Stimulated activated naive CD8-positive, alpha-beta T cell treated with anti-CD3 and anti-CD28 coated beads, Interleukin-15, amount 100 ng/mL, for 72 hours (primary cell): ENCODE results near the gene UCN3.
"Not testable (repeated sequence)": the region's sequence is repeated elsewhere in the genome, so short reads cannot be mapped to it uniquely, and the experiment has no call there.

Experiments used
- ATAC-seq: fragments of 150-1000 bp; cut with Tn5 transposase; 2 replicates; pipeline ENCODE4 v1.10.0; 2021; ENCODE audit warnings: mild to moderate bottlenecking, moderate library complexity
- DNase-seq, 2 donors: peaks; one replicate each; pipeline ENCODE4 v3.0.0; 2021 to 2022
- H3K27ac Mint-ChIP-seq, 2 donors: one replicate each; pipeline ENCODE4 v1.8.0; 2022; ENCODE audit warnings: mild to moderate bottlenecking in 2 of 2, mixed read lengths in 2 of 2, moderate library complexity in 2 of 2
- H3K27me3 Mint-ChIP-seq: one replicate; pipeline ENCODE4 v1.8.0; 2022; ENCODE audit warnings: mixed read lengths
- H3K4me1 Mint-ChIP-seq: one replicate; pipeline ENCODE4 v1.8.0; 2022; ENCODE audit warnings: mild to moderate bottlenecking, mixed read lengths
- H3K4me3 Mint-ChIP-seq, 2 donors: one replicate each; pipeline ENCODE4 v1.8.0; 2022; ENCODE audit warnings: mild to moderate bottlenecking in 2 of 2, mixed read lengths in 2 of 2, moderate library complexity in 1 of 2
- H3K9me3 Mint-ChIP-seq, 2 donors: one replicate each; pipeline ENCODE4 v1.8.0; 2022; ENCODE audit warnings: mixed read lengths in 2 of 2

Gene UCN3

GRCh38 chr10:5355594-5356301 lies 9.0 kb upstream of the UCN3 start:
- DNase-seq (no peak), ATAC-seq (peak; percentile 48)
- Mint-ChIP-seq H3K4me3 (no peak overlapping the region), H3K27ac (peak overlapping the region in 1 of 2 donors; percentile 40), H3K9me3 (no peaks in the 10 kb centered on the region), H3K27me3 (no peaks in the 10 kb centered on the region), H3K4me1 (peaks cover 21% of the 10 kb centered on the region)

GRCh38 chr10:5356302-5356763 lies 8.4 kb upstream of the UCN3 start:
- peaks cover 21% of the 10 kb centered on the region for H3K4me1 Mint-ChIP-seq
- ATAC-seq (peak; percentile 73), DNase-seq (no peak)
- peak overlapping the region in 1 of 2 donors; percentile 26 for H3K4me3 Mint-ChIP-seq
- H3K27ac Mint-ChIP-seq = peak overlapping the region in 1 of 2 donors; percentile 40
- no peaks in the 10 kb centered on the region for H3K27me3 Mint-ChIP-seq
- H3K9me3 Mint-ChIP-seq = no peaks in the 10 kb centered on the region

GRCh38 chr10:5360318-5360915 lies 4.3 kb upstream of the UCN3 start:
- ATAC-seq (no peak), DNase-seq (no peak)
- H3K4me3 Mint-ChIP-seq = no peak overlapping the region
- H3K27ac Mint-ChIP-seq = no peak overlapping the region
- peaks cover 17% of the 10 kb centered on the region for H3K4me1 Mint-ChIP-seq
- peaks cover 5% of the 10 kb centered on the region for H3K27me3 Mint-ChIP-seq
- H3K9me3 Mint-ChIP-seq = no peaks in the 10 kb centered on the region

- H3K27ac Mint-ChIP-seq = no peak overlapping the region
- no peaks in the 10 kb centered on the region for H3K9me3 Mint-ChIP-seq
- no peak overlapping the region for H3K4me3 Mint-ChIP-seq
- H3K4me1 Mint-ChIP-seq = peaks cover 1% of the 10 kb centered on the region
- ATAC-seq (peak; percentile 15), DNase-seq (no peak)
- H3K27me3 Mint-ChIP-seq = peaks cover 5% of the 10 kb centered on the region
Observed at GRCh38 chr10:5361966-5362365, 2.8 kb upstream of the UCN3 start.

GRCh38 chr10:5362873-5363272 lies 1.9 kb upstream of the UCN3 start:
- no peaks in the 10 kb centered on the region for H3K9me3 Mint-ChIP-seq
- DNase-seq (no peak), ATAC-seq (no peak)
- no peak overlapping the region for H3K4me3 Mint-ChIP-seq
- H3K27ac Mint-ChIP-seq = no peak overlapping the region
- H3K4me1 Mint-ChIP-seq = no peaks in the 10 kb centered on the region
- peaks cover 5% of the 10 kb centered on the region for H3K27me3 Mint-ChIP-seq

- DNase-seq = no peak
- H3K27me3 Mint-ChIP-seq = peaks cover 5% of the 10 kb centered on the region
- ATAC-seq = no peak
- H3K27ac Mint-ChIP-seq = no peak overlapping the region
- no peak overlapping the region for H3K4me3 Mint-ChIP-seq
- H3K9me3 Mint-ChIP-seq = peaks cover 0 to 1% of the 10 kb centered on the region in 2 donors
- H3K4me1 Mint-ChIP-seq = no peaks in the 10 kb centered on the region
Observed at GRCh38 chr10:5364374-5364773, 392 bp upstream of the UCN3 start.

GRCh38 chr10:5365928-5366327 lies 1.2 kb downstream of the UCN3 start:
- ATAC-seq (no peak), DNase-seq (no peak)
- H3K27me3 Mint-ChIP-seq = peaks cover 5% of the 10 kb centered on the region
- H3K4me3 Mint-ChIP-seq = no peak overlapping the region
- peaks cover 14 to 17% of the 10 kb centered on the region in 2 donors for H3K9me3 Mint-ChIP-seq
- no peaks in the 10 kb centered on the region for H3K4me1 Mint-ChIP-seq
- no peak overlapping the region for H3K27ac Mint-ChIP-seq

- Mint-ChIP-seq H3K4me3 (no peak overlapping the region), H3K9me3 (peaks cover 19 to 21% of the 10 kb centered on the region in 2 donors), H3K27ac (no peak overlapping the region), H3K4me1 (no peaks in the 10 kb centered on the region), H3K27me3 (no peaks in the 10 kb centered on the region)
- ATAC-seq (no peak), DNase-seq (no peak)
Observed at GRCh38 chr10:5369362-5370158, 4.8 kb downstream of the UCN3 start.

GRCh38 chr10:5370493-5371352 lies 6.0 kb downstream of the UCN3 start:
- Mint-ChIP-seq H3K4me1 (no peaks in the 10 kb centered on the region), H3K27ac (no peak overlapping the region), H3K9me3 (peaks cover 19 to 21% of the 10 kb centered on the region in 2 donors), H3K4me3 (no peak overlapping the region), H3K27me3 (no peaks in the 10 kb centered on the region)
- ATAC-seq = no peak
- no peak for DNase-seq

- ATAC-seq (no peak), DNase-seq (no peak)
- Mint-ChIP-seq H3K27ac (no peak overlapping the region), H3K4me1 (no peaks in the 10 kb centered on the region), H3K4me3 (no peak overlapping the region), H3K9me3 (peaks cover 19 to 21% of the 10 kb centered on the region in 2 donors), H3K27me3 (no peaks in the 10 kb centered on the region)
Observed at GRCh38 chr10:5373307-5373706, 8.5 kb downstream of the UCN3 start.

- Mint-ChIP-seq H3K27me3 (no peaks in the 10 kb centered on the region), H3K9me3 (peaks cover 19 to 21% of the 10 kb centered on the region in 2 donors), H3K4me3 (no peak overlapping the region), H3K27ac (peak overlapping the region; percentile 23 to 49), H3K4me1 (no peaks in the 10 kb centered on the region)
- no peak for DNase-seq
- no peak for ATAC-seq
Observed at GRCh38 chr10:5373891-5374611, 9.3 kb downstream of the UCN3 start.

GRCh38 chr10:5376450-5376849 lies 11.7 kb downstream of the UCN3 start:
- Mint-ChIP-seq H3K4me3 (no peak overlapping the region), H3K4me1 (no peaks in the 10 kb centered on the region), H3K27me3 (no peaks in the 10 kb centered on the region), H3K9me3 (no peaks in the 10 kb centered on the region), H3K27ac (peak overlapping the region in 1 of 2 donors; percentile 43)
- DNase-seq (no peak), ATAC-seq (no peak)

GRCh38 chr10:5379202-5379601 lies 14.4 kb downstream of the UCN3 start:
- not testable (repeated sequence) for H3K27ac Mint-ChIP-seq, H3K27me3 Mint-ChIP-seq, H3K4me1 Mint-ChIP-seq, H3K4me3 Mint-ChIP-seq, DNase-seq, H3K9me3 Mint-ChIP-seq, ATAC-seq

- ATAC-seq, H3K9me3 Mint-ChIP-seq, H3K4me1 Mint-ChIP-seq, H3K4me3 Mint-ChIP-seq, H3K27me3 Mint-ChIP-seq, H3K27ac Mint-ChIP-seq, DNase-seq: not testable (repeated sequence)
Observed at GRCh38 chr10:5380395-5380794, 15.6 kb downstream of the UCN3 start.

GRCh38 chr10:5381187-5381586 lies 16.4 kb downstream of the UCN3 start:
- Mint-ChIP-seq H3K27me3 (no peaks in the 10 kb centered on the region), H3K9me3 (no peaks in the 10 kb centered on the region), H3K4me3 (no peak overlapping the region), H3K27ac (no peak overlapping the region), H3K4me1 (no peaks in the 10 kb centered on the region)
- peak; percentile 43 for ATAC-seq
- DNase-seq = no peak
